Measurements from ENCODE around the gene SEC31A.
A peak's percentile ranks its signal among the peaks of the same experiment; 100 is the strongest.
"Not testable (repeated sequence)": the region's sequence is repeated elsewhere in the genome, so short reads cannot be mapped to it uniquely, and the experiment has no call there.

The SEC31A gene, protein sequence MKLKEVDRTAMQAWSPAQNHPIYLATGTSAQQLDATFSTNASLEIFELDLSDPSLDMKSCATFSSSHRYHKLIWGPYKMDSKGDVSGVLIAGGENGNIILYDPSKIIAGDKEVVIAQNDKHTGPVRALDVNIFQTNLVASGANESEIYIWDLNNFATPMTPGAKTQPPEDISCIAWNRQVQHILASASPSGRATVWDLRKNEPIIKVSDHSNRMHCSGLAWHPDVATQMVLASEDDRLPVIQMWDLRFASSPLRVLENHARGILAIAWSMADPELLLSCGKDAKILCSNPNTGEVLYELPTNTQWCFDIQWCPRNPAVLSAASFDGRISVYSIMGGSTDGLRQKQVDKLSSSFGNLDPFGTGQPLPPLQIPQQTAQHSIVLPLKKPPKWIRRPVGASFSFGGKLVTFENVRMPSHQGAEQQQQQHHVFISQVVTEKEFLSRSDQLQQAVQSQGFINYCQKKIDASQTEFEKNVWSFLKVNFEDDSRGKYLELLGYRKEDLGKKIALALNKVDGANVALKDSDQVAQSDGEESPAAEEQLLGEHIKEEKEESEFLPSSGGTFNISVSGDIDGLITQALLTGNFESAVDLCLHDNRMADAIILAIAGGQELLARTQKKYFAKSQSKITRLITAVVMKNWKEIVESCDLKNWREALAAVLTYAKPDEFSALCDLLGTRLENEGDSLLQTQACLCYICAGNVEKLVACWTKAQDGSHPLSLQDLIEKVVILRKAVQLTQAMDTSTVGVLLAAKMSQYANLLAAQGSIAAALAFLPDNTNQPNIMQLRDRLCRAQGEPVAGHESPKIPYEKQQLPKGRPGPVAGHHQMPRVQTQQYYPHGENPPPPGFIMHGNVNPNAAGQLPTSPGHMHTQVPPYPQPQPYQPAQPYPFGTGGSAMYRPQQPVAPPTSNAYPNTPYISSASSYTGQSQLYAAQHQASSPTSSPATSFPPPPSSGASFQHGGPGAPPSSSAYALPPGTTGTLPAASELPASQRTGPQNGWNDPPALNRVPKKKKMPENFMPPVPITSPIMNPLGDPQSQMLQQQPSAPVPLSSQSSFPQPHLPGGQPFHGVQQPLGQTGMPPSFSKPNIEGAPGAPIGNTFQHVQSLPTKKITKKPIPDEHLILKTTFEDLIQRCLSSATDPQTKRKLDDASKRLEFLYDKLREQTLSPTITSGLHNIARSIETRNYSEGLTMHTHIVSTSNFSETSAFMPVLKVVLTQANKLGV

DNA sequence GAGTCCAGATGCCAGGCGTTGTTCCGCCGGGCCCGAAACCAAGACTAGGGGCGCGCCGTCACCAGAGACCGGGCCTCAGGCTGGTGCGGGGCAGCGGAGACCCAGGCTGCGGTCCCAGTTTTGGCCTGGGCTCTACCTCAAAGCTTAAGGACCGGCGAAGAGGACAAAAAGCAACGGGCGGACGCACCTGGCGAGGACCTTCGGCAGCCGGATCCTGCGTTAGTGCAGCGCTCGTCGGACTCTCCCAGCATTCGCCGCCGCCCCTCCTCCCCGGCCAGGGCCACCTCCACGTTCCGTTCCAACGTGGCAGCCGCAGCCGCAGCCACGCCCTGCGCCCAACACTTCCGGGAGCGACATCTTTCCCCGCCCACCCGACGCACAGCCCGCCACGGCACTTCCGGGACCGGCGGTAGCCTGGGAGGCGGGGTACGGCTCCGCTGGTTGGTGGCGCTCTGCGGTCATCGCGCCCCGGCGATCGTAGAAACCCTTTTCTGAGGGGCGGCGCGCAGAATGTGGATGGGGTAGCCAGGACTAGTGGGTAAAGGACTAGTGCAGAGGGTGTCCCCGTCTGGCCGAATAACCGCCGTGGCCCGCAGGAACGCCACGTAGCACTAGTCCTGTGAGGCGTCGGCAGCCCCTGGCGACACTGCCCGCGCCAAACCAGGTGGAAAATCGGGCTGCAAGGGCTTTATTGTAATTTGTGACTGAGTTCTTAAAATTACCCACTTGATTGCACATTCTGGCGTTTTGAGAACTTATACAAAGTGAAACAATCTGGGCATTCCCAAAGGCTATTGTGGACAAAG is at the start of gene SEC31A:
SEC31A (minus strand) TSS at position 253 of the 806 bp plus-strand sequence. CDS start 9,217 bp downstream, outside the sequence.
- DNase-seq (ENCODE audit: low read depth): peak; percentile 97

- no peak for DNase-seq (ENCODE audit: low read depth)
Measured at GRCh38 chr4:82939414-82939813, 48.5 kb upstream of the SEC31A start.

DNA sequence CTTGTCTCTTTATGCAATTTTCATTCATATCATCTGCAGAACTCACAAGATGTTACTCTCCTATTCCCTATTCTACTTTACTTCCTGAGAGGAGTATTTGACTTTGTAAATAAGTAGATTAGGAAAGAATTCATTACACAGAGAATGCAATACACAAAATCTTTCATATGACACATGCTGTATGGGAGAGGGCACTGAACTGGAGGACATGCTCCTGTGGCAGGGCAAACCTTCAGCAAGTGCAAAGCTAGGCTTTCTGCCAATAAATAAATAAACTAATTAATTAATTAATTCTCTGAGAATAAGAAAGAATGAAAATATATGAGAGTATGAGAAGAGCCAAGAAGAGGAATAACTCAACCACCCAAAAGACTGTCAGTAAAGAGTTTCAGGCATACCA is 43.5 kb upstream of the SEC31A start:
- DNase-seq (ENCODE audit: low read depth): no peak

- no peak for DNase-seq (ENCODE audit: low read depth)
Measured at GRCh38 chr4:82930848-82931755, 40.1 kb upstream of the SEC31A start.

GRCh38 chr4:82921795-82922194 is 30.8 kb upstream of the SEC31A start:
- no peak for DNase-seq (ENCODE audit: low read depth)

GRCh38 chr4:82919386-82919785 is 28.4 kb upstream of the SEC31A start:
- no peak for DNase-seq (ENCODE audit: low read depth)

DNA sequence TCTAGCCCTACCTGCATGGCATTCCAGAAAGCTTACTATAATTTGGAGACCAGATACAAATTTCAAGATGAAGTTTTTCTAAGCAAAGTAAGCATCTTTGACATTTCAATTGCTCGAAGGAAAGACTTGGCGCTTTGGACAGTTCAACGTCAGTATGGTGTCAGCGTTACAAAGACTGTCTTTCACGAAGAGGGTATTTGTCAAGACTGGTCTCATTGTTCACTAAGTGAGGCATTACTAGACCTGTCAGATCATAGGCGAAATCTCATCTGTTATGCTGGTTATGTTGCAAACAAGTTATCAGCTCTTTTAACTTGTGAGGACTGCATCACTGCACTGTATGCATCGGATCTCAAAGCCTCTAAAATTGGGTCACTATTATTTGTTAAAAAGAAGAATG is 27.1 kb upstream of the SEC31A start:
- DNase-seq (ENCODE audit: low read depth): no peak

DNA sequence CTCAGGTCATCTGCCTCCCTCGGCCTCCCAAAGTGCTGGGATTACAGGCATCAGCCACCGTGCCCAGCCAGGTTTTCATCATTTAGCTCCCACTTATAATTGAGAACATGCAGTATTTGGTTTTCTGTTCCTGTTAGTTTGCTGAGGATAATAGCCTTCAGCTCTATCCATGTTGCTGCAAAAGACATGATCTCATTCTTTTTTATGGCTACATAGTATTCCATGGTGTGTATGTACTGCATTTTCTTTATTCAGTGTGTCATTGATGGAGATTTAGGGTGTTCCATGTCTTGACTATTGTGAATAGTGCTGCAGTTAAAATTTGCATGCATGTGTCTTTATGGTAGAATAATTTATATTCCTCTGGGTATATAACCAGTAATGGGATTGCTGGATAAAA is 23.0 kb upstream of the SEC31A start:
- not testable (repeated sequence) for DNase-seq (ENCODE audit: low read depth)

DNA sequence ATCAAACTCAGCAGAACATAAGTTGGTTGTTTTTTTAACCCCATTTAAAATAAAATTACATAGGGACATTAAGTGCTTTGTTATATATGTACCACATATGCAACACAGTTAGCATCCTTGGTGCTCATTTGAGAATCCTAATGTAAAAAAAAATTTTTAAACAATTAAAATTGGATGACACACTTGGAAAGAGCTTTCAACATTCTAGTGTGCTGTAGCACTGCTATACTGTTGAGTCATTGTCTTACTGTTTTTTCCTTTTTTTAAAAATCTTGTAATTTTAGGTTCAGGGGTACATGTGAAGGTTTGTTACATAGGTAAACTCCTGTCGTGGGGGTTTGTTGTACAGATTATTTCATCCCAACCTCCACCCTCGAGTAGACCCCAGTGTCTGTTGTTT is 22.4 kb upstream of the SEC31A start:
- DNase-seq (ENCODE audit: low read depth): no peak

- no peak for DNase-seq (ENCODE audit: low read depth)
Measured at GRCh38 chr4:82909326-82909725, 18.4 kb upstream of the SEC31A start.

GRCh38 chr4:82906469-82906868 is 15.5 kb upstream of the SEC31A start:
- no peak for DNase-seq (ENCODE audit: low read depth)

DNA sequence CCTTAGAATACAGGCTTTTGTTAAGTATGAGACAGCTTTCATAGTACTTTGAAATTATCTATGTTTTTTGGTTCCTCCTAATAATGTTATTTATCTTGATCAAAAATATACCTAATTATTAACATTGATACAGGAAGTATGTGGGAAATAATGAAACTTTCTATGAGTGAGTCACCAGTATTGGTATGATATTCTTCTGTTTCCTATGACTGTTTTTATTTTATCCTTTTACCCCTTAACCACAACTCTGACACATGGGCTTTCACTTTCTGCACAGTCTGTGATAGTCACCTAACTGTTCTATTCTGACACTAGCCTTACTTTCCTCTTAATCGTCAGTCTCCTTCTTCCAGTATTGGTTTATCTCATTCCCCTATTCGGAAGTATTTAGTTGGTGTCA is 14.3 kb upstream of the SEC31A start:
- no peak for DNase-seq (ENCODE audit: low read depth)

DNA sequence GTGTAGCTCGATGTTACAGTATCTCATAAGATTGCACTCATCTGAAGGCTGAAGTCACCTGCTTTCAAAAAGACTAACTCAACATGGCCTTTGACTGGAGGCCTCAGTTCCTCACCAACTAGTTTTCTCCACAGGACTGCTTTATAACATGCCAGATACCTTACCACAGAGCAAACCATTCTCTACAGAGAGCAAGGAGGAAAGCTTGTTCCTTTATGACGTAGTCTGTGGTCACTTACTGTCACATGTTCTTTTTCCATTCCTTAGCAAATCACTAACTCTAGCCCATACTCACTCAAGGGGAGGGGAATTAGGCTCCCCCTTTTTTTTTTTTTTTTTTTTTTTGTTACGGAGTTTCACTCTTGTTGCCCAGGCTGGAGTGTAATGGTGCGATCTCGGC is 12.8 kb upstream of the SEC31A start:
- no peak for DNase-seq (ENCODE audit: low read depth)

- DNase-seq (ENCODE audit: low read depth): no peak
Measured at GRCh38 chr4:82901183-82901718, 10.3 kb upstream of the SEC31A start.

GRCh38 chr4:82900411-82901182 is 9.6 kb upstream of the SEC31A start, which contains the start of gene THAP9:
THAP9 (plus strand) TSS chr4:82900735; CDS start chr4:82900803, 68 bp downstream.
- peak; percentile 85 for DNase-seq (ENCODE audit: low read depth)

GRCh38 chr4:82900066-82900410 is 9.1 kb upstream of the SEC31A start:
- DNase-seq (ENCODE audit: low read depth): no peak

DNA sequence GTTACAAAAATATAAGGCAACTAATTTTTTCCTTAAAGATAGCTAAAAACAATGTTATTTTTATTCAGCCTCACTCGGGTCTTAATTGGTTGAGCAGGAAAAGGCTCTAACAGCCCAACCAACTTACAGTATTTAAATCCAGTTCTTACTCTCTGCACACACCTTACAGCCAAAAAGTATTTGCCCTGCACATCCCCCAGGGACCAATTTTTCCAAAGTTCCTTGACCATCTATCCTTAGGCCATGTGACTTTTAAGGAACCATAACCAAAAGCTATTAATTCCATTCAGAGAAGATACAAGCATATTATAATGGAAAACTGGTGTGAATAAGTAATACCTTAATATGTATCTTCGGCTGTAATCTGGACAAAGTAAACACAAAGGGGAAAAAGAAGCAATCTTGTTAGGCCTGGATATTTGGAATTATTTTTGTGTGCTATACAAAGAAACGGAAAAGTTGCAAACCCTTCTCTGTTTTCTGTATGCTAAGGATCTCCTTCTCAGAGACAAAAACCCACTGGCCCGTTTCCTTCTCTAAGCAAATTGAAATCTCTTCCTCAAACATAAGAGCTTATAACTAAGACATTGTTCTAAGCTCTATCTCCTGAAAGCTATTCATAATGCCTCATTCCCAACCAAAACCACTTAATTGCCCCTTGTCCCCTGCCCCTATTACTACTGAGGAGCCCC is 8.6 kb upstream of the SEC31A start:
- no peak for DNase-seq (ENCODE audit: low read depth)

- DNase-seq (ENCODE audit: low read depth): no peak
Measured at GRCh38 chr4:82898322-82899243, 7.6 kb upstream of the SEC31A start.
